Loucy (cell line): ENCODE data around the gene TRPM1.
A peak's percentile ranks its signal among the peaks of the same experiment; 100 is the strongest.

ENCODE experiments used
- H2AFZ ChIP-seq: fragments of 200-600 bp; sonication (generic); 2 replicates; pipeline ENCODE4 v1.6.0; 2016; ENCODE audit warnings: antibody characterized with exemption, mild to moderate bottlenecking, low read length, moderate library complexity
- H3F3A ChIP-seq: fragments of 200-600 bp; 2 replicates; pipeline ENCODE4 v1.6.0; 2016; ENCODE audit warnings: antibody characterized with exemption, low read depth, mild to moderate bottlenecking
- H3K27me3 ChIP-seq: fragments of 200-600 bp; sonication (generic); 2 replicates; pipeline ENCODE4 v1.6.1; 2014; ENCODE audit warnings: low read length, mild to moderate bottlenecking; ENCODE audit not compliant: insufficient read depth, poor library complexity, severe bottlenecking
- H3K36me3 ChIP-seq: fragments of 200-600 bp; sonication (generic); 2 replicates; pipeline ENCODE4 v1.6.1; 2016; ENCODE audit warnings: low read length; ENCODE audit not compliant: insufficient read depth
- H3K4me1 ChIP-seq: fragments of 200-600 bp; sonication (generic); 2 replicates; pipeline ENCODE4 v1.5.1; 2014; ENCODE audit warnings: low read length, mild to moderate bottlenecking; ENCODE audit not compliant: insufficient read depth, poor library complexity, severe bottlenecking
- H3K4me2 ChIP-seq: fragments of 200-600 bp; sonication (generic); 2 replicates; pipeline ENCODE4 v1.6.0; 2014; ENCODE audit warnings: antibody characterized with exemption, low read length, low read depth, mild to moderate bottlenecking; ENCODE audit not compliant: poor library complexity, severe bottlenecking
- H3K4me3 ChIP-seq: fragments of 200-600 bp; sonication (generic); 2 replicates; pipeline ENCODE4 v1.5.1; 2014; ENCODE audit warnings: low read length, mild to moderate bottlenecking, mixed read lengths; ENCODE audit not compliant: poor library complexity, severe bottlenecking
- H3K79me2 ChIP-seq: fragments of 200-600 bp; sonication (generic); 2 replicates; pipeline ENCODE4 v1.6.1; 2014; ENCODE audit warnings: low read length; ENCODE audit not compliant: insufficient read depth
- H3K9ac ChIP-seq: fragments of 200-600 bp; sonication (generic); 2 replicates; pipeline ENCODE4 v1.6.0; 2014; ENCODE audit warnings: mild to moderate bottlenecking, low read depth, low read length, moderate library complexity; ENCODE audit not compliant: poor library complexity, severe bottlenecking
- H3K9me2 ChIP-seq: fragments of 200-600 bp; sonication (generic); replicated peaks from 2 replicates; pipeline ENCODE4 v1.6.1; 2016; ENCODE audit warnings: low read depth, low read length, mixed read lengths
- H3K9me3 ChIP-seq: fragments of 200-600 bp; sonication (generic); 2 replicates; pipeline ENCODE4 v1.6.1; 2014; ENCODE audit warnings: mild to moderate bottlenecking, antibody characterized with exemption, low read length, low read depth; ENCODE audit not compliant: insufficient read depth
- H4K20me1 ChIP-seq: fragments of 200-600 bp; sonication (generic); 2 replicates; pipeline ENCODE4 v1.6.0; 2014; ENCODE audit warnings: antibody characterized with exemption, low read length, mild to moderate bottlenecking; ENCODE audit not compliant: insufficient read depth, poor library complexity, severe bottlenecking
- CTCF ChIP-seq: fragments of 200-600 bp; sonication (generic); conservative IDR thresholded peaks from 2 replicates; pipeline ENCODE4 v1.5.1; 2014; ENCODE audit warnings: mild to moderate bottlenecking, antibody characterized with exemption, low read length
- EZH2phosphoT487 ChIP-seq: fragments of 200-600 bp; IDR thresholded peaks from 2 replicates; pipeline ENCODE4 v1.6.1; 2018; ENCODE audit warnings: antibody characterized with exemption, mild to moderate bottlenecking, moderate library complexity, borderline replicate concordance

Gene TRPM1

GRCh38 chr15:31035610-31036009 lies 65.9 kb downstream of the TRPM1 start:
- H3K79me2 ChIP-seq: no peaks in the 10 kb centered on the region
- peaks cover 11% of the 10 kb centered on the region for H3K4me1 ChIP-seq
- H3K9me2 ChIP-seq: no peaks in the 10 kb centered on the region
- no peaks in the 10 kb centered on the region for H4K20me1 ChIP-seq
- H3K27me3 ChIP-seq: no peaks in the 10 kb centered on the region
- H3K4me3 ChIP-seq: no peak overlapping the region
- no peak overlapping the region for H3K4me2 ChIP-seq
- no peak overlapping the region for H3K9ac ChIP-seq
- no peak overlapping the region for H2AFZ ChIP-seq
- no peaks in the 10 kb centered on the region for H3K9me3 ChIP-seq
- H3F3A ChIP-seq: no peaks in the 10 kb centered on the region
- TF ChIP-seq EZH2phosphoT487 (no peak), CTCF (no peak)
- H3K36me3 ChIP-seq: no peaks in the 10 kb centered on the region

GRCh38 chr15:31034152-31034551 lies 67.4 kb downstream of the TRPM1 start:
- Histone ChIP-seq H3K4me1 (peaks cover 11% of the 10 kb centered on the region), H3K27me3 (no peaks in the 10 kb centered on the region), H3K9me2 (no peaks in the 10 kb centered on the region), H3F3A (no peaks in the 10 kb centered on the region), H4K20me1 (no peaks in the 10 kb centered on the region), H3K4me3 (no peak overlapping the region), H3K9me3 (no peaks in the 10 kb centered on the region), H2AFZ (no peak overlapping the region), H3K79me2 (no peaks in the 10 kb centered on the region), H3K9ac (no peak overlapping the region), H3K4me2 (no peak overlapping the region), H3K36me3 (no peaks in the 10 kb centered on the region)
- no peak for TF ChIP-seq EZH2phosphoT487
- TF ChIP-seq CTCF: peak; percentile 38

GRCh38 chr15:31032961-31033371 lies 68.6 kb downstream of the TRPM1 start:
- H3K9ac ChIP-seq: no peak overlapping the region
- H3K27me3 ChIP-seq: no peaks in the 10 kb centered on the region
- H2AFZ ChIP-seq: no peak overlapping the region
- no peaks in the 10 kb centered on the region for H3K36me3 ChIP-seq
- TF ChIP-seq CTCF (no peak), EZH2phosphoT487 (no peak)
- H3K9me3 ChIP-seq: no peaks in the 10 kb centered on the region
- H3K79me2 ChIP-seq: no peaks in the 10 kb centered on the region
- H3F3A ChIP-seq: no peaks in the 10 kb centered on the region
- H3K9me2 ChIP-seq: no peaks in the 10 kb centered on the region
- H4K20me1 ChIP-seq: no peaks in the 10 kb centered on the region
- H3K4me1 ChIP-seq: peaks cover 11% of the 10 kb centered on the region
- no peak overlapping the region for H3K4me3 ChIP-seq
- no peak overlapping the region for H3K4me2 ChIP-seq
